GM23338 (cell line): Measurements from ENCODE around the gene SART3. TPM values are rescaled to one million over a fixed set of nuclear protein-coding genes. Genes with fewer than 3 reads are reported as not detected.

Experiments
- CREB1 ChIP-seq: fragments of 250-450 bp; sonication (Bioruptor Pico); IDR thresholded peaks from 2 replicates; pipeline ENCODE4 v1.5.0; 2020; ENCODE audit warnings: low read depth, mild to moderate bottlenecking, moderate library complexity
- EZH2 ChIP-seq: fragments of 200-600 bp; sonication (generic); IDR thresholded peaks from one replicate; pipeline ENCODE4 v1.8.0; 2017; ENCODE audit warnings: antibody characterized with exemption, mild to moderate bottlenecking, low read depth; ENCODE audit not compliant: unreplicated experiment
- JUNB ChIP-seq: IDR thresholded peaks from one replicate; pipeline ENCODE4 v1.6.1; 2016; ENCODE audit warnings: antibody characterized with exemption; ENCODE audit not compliant: unreplicated experiment
- STAT1 ChIP-seq: IDR thresholded peaks from one replicate; pipeline ENCODE4 v1.6.1; 2016; ENCODE audit warnings: antibody characterized with exemption; ENCODE audit not compliant: unreplicated experiment
- ZNF114 ChIP-seq: fragments of 250-450 bp; sonication (Bioruptor Pico); IDR thresholded peaks from 2 replicates; pipeline ENCODE4 v1.5.0; 2020; ENCODE audit warnings: mild to moderate bottlenecking, moderate library complexity
- polyA plus RNA-seq: library from polyadenylated mRNA; unstranded; fragments of >200 nt; fragmentation: Nextera tagmentation; extraction: Ambion mirVana; gene quantifications from 2 replicates; pipeline ENCODE4 v1.2.1, GENCODE V29; 2016
- total RNA-seq: library from RNA; depleted of rRNA; stranded (reverse); fragments of >200 nt; shearing (Covaris generic); gene quantifications from 2 replicates; pipeline ENCODE4 v1.2.3, GENCODE V29; 2014
- TF ChIP-seq, protein P1 (sequence below): fragments of 250-450 bp; sonication (Bioruptor Pico); IDR thresholded peaks from 2 replicates; pipeline ENCODE4 v1.5.0; 2020; ENCODE audit warnings: mild to moderate bottlenecking, moderate library complexity
- TF ChIP-seq, protein P2 (sequence below): IDR thresholded peaks from 2 replicates; pipeline ENCODE4 v1.6.1; 2016; ENCODE audit warnings: antibody characterized with exemption
- TF ChIP-seq, protein P3 (sequence below): IDR thresholded peaks from one replicate; pipeline ENCODE4 v1.6.1; 2018; ENCODE audit warnings: antibody characterized with exemption; ENCODE audit not compliant: unreplicated experiment
- TF ChIP-seq, protein P4 (sequence below), 2 experiments: fragments of 200-600 bp in 1 of 2; sonication (generic) in 1 of 2; conservative IDR thresholded peaks; 2 replicates each; pipeline versions ENCODE4 v1.5.1 to v1.6.1; 2016 to 2017; ENCODE audit warnings: antibody characterized with exemption in 2 of 2, low read depth in 2 of 2, mild to moderate bottlenecking in 2 of 2, moderate library complexity in 1 of 2

The SART3 gene
- total and polyA plus RNA-seq, 2 experiments from 2014 or later = 49.8 to 112 TPM

DNA sequence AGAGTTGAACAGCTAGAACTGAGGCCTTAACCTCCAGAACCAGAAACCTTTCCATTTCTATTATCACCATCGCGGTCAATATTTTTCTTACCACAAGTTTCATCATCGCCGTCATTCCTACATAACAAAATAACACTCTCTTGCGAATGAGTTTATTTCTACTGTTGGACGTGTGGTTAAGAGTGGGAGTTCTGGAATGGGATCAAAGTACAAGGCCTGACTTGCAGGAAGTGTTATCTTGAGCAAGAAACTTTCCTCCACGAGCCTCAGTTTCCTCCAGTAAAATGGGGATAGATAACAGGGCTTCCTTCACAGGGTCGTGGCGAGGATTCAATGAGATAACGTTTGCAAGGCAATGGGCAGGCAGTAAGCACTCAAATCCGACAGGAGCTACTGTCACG, 652 bp downstream of the SART3 start (continued):
- TF ChIP-seq, protein P1, sequence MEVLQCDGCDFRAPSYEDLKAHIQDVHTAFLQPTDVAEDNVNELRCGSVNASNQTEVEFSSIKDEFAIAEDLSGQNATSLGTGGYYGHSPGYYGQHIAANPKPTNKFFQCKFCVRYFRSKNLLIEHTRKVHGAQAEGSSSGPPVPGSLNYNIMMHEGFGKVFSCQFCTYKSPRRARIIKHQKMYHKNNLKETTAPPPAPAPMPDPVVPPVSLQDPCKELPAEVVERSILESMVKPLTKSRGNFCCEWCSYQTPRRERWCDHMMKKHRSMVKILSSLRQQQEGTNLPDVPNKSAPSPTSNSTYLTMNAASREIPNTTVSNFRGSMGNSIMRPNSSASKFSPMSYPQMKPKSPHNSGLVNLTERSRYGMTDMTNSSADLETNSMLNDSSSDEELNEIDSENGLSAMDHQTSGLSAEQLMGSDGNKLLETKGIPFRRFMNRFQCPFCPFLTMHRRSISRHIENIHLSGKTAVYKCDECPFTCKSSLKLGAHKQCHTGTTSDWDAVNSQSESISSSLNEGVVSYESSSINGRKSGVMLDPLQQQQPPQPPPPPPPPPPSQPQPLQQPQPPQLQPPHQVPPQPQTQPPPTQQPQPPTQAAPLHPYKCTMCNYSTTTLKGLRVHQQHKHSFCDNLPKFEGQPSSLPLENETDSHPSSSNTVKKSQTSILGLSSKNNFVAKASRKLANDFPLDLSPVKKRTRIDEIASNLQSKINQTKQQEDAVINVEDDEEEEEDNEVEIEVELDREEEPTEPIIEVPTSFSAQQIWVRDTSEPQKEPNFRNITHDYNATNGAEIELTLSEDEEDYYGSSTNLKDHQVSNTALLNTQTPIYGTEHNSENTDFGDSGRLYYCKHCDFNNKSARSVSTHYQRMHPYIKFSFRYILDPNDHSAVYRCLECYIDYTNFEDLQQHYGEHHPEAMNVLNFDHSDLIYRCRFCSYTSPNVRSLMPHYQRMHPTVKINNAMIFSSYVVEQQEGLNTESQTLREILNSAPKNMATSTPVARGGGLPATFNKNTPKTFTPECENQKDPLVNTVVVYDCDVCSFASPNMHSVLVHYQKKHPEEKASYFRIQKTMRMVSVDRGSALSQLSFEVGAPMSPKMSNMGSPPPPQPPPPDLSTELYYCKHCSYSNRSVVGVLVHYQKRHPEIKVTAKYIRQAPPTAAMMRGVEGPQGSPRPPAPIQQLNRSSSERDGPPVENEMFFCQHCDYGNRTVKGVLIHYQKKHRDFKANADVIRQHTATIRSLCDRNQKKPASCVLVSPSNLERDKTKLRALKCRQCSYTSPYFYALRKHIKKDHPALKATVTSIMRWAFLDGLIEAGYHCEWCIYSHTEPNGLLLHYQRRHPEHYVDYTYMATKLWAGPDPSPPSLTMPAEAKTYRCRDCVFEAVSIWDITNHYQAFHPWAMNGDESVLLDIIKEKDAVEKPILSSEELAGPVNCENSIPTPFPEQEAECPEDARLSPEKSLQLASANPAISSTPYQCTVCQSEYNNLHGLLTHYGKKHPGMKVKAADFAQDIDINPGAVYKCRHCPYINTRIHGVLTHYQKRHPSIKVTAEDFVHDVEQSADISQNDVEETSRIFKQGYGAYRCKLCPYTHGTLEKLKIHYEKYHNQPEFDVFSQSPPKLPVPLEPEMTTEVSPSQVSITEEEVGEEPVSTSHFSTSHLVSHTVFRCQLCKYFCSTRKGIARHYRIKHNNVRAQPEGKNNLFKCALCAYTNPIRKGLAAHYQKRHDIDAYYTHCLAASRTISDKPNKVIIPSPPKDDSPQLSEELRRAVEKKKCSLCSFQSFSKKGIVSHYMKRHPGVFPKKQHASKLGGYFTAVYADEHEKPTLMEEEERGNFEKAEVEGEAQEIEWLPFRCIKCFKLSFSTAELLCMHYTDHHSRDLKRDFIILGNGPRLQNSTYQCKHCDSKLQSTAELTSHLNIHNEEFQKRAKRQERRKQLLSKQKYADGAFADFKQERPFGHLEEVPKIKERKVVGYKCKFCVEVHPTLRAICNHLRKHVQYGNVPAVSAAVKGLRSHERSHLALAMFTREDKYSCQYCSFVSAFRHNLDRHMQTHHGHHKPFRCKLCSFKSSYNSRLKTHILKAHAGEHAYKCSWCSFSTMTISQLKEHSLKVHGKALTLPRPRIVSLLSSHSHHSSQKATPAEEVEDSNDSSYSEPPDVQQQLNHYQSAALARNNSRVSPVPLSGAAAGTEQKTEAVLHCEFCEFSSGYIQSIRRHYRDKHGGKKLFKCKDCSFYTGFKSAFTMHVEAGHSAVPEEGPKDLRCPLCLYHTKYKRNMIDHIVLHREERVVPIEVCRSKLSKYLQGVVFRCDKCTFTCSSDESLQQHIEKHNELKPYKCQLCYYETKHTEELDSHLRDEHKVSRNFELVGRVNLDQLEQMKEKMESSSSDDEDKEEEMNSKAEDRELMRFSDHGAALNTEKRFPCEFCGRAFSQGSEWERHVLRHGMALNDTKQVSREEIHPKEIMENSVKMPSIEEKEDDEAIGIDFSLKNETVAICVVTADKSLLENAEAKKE = no peak
- TF ChIP-seq ZNF114 (no peak), JUNB (no peak), CREB1 (no peak), EZH2 (no peak), STAT1 (no peak)
- TF ChIP-seq, protein P2, sequence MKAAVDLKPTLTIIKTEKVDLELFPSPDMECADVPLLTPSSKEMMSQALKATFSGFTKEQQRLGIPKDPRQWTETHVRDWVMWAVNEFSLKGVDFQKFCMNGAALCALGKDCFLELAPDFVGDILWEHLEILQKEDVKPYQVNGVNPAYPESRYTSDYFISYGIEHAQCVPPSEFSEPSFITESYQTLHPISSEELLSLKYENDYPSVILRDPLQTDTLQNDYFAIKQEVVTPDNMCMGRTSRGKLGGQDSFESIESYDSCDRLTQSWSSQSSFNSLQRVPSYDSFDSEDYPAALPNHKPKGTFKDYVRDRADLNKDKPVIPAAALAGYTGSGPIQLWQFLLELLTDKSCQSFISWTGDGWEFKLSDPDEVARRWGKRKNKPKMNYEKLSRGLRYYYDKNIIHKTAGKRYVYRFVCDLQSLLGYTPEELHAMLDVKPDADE = no peak
- TF ChIP-seq, protein P3, sequence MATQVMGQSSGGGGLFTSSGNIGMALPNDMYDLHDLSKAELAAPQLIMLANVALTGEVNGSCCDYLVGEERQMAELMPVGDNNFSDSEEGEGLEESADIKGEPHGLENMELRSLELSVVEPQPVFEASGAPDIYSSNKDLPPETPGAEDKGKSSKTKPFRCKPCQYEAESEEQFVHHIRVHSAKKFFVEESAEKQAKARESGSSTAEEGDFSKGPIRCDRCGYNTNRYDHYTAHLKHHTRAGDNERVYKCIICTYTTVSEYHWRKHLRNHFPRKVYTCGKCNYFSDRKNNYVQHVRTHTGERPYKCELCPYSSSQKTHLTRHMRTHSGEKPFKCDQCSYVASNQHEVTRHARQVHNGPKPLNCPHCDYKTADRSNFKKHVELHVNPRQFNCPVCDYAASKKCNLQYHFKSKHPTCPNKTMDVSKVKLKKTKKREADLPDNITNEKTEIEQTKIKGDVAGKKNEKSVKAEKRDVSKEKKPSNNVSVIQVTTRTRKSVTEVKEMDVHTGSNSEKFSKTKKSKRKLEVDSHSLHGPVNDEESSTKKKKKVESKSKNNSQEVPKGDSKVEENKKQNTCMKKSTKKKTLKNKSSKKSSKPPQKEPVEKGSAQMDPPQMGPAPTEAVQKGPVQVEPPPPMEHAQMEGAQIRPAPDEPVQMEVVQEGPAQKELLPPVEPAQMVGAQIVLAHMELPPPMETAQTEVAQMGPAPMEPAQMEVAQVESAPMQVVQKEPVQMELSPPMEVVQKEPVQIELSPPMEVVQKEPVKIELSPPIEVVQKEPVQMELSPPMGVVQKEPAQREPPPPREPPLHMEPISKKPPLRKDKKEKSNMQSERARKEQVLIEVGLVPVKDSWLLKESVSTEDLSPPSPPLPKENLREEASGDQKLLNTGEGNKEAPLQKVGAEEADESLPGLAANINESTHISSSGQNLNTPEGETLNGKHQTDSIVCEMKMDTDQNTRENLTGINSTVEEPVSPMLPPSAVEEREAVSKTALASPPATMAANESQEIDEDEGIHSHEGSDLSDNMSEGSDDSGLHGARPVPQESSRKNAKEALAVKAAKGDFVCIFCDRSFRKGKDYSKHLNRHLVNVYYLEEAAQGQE = no peak
- TF ChIP-seq, protein P4, sequence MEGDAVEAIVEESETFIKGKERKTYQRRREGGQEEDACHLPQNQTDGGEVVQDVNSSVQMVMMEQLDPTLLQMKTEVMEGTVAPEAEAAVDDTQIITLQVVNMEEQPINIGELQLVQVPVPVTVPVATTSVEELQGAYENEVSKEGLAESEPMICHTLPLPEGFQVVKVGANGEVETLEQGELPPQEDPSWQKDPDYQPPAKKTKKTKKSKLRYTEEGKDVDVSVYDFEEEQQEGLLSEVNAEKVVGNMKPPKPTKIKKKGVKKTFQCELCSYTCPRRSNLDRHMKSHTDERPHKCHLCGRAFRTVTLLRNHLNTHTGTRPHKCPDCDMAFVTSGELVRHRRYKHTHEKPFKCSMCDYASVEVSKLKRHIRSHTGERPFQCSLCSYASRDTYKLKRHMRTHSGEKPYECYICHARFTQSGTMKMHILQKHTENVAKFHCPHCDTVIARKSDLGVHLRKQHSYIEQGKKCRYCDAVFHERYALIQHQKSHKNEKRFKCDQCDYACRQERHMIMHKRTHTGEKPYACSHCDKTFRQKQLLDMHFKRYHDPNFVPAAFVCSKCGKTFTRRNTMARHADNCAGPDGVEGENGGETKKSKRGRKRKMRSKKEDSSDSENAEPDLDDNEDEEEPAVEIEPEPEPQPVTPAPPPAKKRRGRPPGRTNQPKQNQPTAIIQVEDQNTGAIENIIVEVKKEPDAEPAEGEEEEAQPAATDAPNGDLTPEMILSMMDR (conservative IDR thresholded peaks at IDR 0.05; ENCODE audit: low read depth in 2 of 2) = no peak
